ENCODE data around the gene BARHL2. TPM values are rescaled to one million over a fixed set of nuclear protein-coding genes. Genes with fewer than 3 reads are reported as not detected.

The BARHL2 gene
- total and polyA plus RNA-seq, 10 donors, result not detected

GRCh38 chr1:90709535-90709934, 7.6 kb downstream of the BARHL2 start:
- Histone ChIP-seq H3K36me3 (no peaks in the 10 kb centered on the region), H3K27me3 (replicated peaks in 1 of 7) (peaks cover 11 to 100% (median 96%) of the 10 kb centered on the region in 7 donors), H3K4me1 (peaks cover 6 to 28% (median 21%) of the 10 kb centered on the region in 6 donors), H3K4me3 (no peak overlapping the region), H3K27ac (no peak overlapping the region), H3K9me3 (no peaks in the 10 kb centered on the region)
- DNase-seq, result no peak
- intact Hi-C loops (cut with DNase I; ENCODE audit: low total_unique reads), result no loop called here
- 40 to 52% (median 46%) methylated on average over 2 of the region's 2 CpGs for WGBS, 5 donors
- TF ChIP-seq POLR2AphosphoS5 (IDR thresholded peaks at IDR 0.05) (no peak), CTCF (IDR thresholded peaks at IDR 0.05 in 8 of 11, conservative IDR thresholded peaks at IDR 0.05 in 3 of 11) (no peak), POLR2A (IDR thresholded peaks at IDR 0.05) (no peak)

GRCh38 chr1:90708826-90709225, 8.3 kb downstream of the BARHL2 start:
- H3K27ac ChIP-seq, result no peak overlapping the region
- no peak for DNase-seq
- intact Hi-C loops (cut with DNase I; ENCODE audit: low total_unique reads), result no loop called here
- no peaks in the 10 kb centered on the region for H3K36me3 ChIP-seq
- no peak overlapping the region for H3K4me3 ChIP-seq
- peaks cover 9 to 100% (median 96%) of the 10 kb centered on the region in 7 donors for H3K27me3 ChIP-seq (replicated peaks in 1 of 7)
- peaks cover 6 to 28% (median 21%) of the 10 kb centered on the region in 6 donors for H3K4me1 ChIP-seq
- no peak for TF ChIP-seq POLR2A (IDR thresholded peaks at IDR 0.05)
- TF ChIP-seq CTCF (IDR thresholded peaks at IDR 0.05 in 8 of 11, conservative IDR thresholded peaks at IDR 0.05 in 3 of 11), result no peak
- no peak for TF ChIP-seq POLR2AphosphoS5 (IDR thresholded peaks at IDR 0.05)
- 4 to 16% (median 12%) methylated on average over 2 of the region's 2 CpGs for WGBS, 5 donors
- no peaks in the 10 kb centered on the region for H3K9me3 ChIP-seq

GRCh38 chr1:90708236-90708786, 8.8 kb downstream of the BARHL2 start:
- Histone ChIP-seq H3K9me3 (no peaks in the 10 kb centered on the region), H3K4me1 (peaks cover 6 to 28% (median 21%) of the 10 kb centered on the region in 6 donors), H3K4me3 (no peak overlapping the region), H3K27ac (no peak overlapping the region), H3K27me3 (replicated peaks in 1 of 7) (peaks cover 9 to 100% (median 96%) of the 10 kb centered on the region in 7 donors), H3K36me3 (no peaks in the 10 kb centered on the region)
- intact Hi-C loops (cut with DNase I; ENCODE audit: low total_unique reads), result no loop called here
- WGBS, 5 donors, result 3 to 7% (median 5%) methylated on average over 6 of the region's 6 CpGs
- TF ChIP-seq POLR2AphosphoS5 (IDR thresholded peaks at IDR 0.05) (no peak), CTCF (IDR thresholded peaks at IDR 0.05 in 8 of 11, conservative IDR thresholded peaks at IDR 0.05 in 3 of 11) (no peak), POLR2A (IDR thresholded peaks at IDR 0.05) (no peak)
- DNase-seq, result no peak

GRCh38 chr1:90707363-90707710, 9.8 kb downstream of the BARHL2 start:
- TF ChIP-seq POLR2AphosphoS5 (IDR thresholded peaks at IDR 0.05), result no peak
- TF ChIP-seq POLR2A (IDR thresholded peaks at IDR 0.05), result no peak
- no peak for TF ChIP-seq CTCF (IDR thresholded peaks at IDR 0.05 in 8 of 11, conservative IDR thresholded peaks at IDR 0.05 in 3 of 11)
- intact Hi-C loops (cut with DNase I; ENCODE audit: low total_unique reads), result no loop called here
- H3K9me3 ChIP-seq, result no peaks in the 10 kb centered on the region
- no peaks in the 10 kb centered on the region for H3K36me3 ChIP-seq
- H3K4me1 ChIP-seq, result peaks cover 6 to 28% (median 21%) of the 10 kb centered on the region in 6 donors
- H3K27ac ChIP-seq, result no peak overlapping the region
- peak; percentile 76 for DNase-seq
- peak overlapping the region in 3 of 8 donors; percentile 37 to 61 (median 37) for H3K4me3 ChIP-seq
- peaks cover 9 to 99% (median 93%) of the 10 kb centered on the region in 7 donors for H3K27me3 ChIP-seq (replicated peaks in 1 of 7)
- WGBS, 5 donors, result 1 to 3% (median 2%) methylated on average over 20 to 21 of the region's 21 CpGs

Measured in spleen (tissue), 11 donors.